Ecto neural progenitor cell (in vitro differentiated cells): Measurements from ENCODE around the gene PILRA.
"Not testable (repeated sequence)": the region's sequence is repeated elsewhere in the genome, so short reads cannot be mapped to it uniquely, and the experiment has no call there.

Experiments used
- DNase-seq: peaks from one replicate; pipeline ENCODE4 v3.0.0-alpha.2; 2018; ENCODE audit warnings: low spot score

PILRA gene

GRCh38 chr7:100380196-100380595 is 6.9 kb downstream of the PILRA start:
- DNase-seq, result no peak

GRCh38 chr7:100381531-100382233 is 8.4 kb downstream of the PILRA start:
- DNase-seq, result not testable (repeated sequence)

GRCh38 chr7:100382234-100382853 is 9.1 kb downstream of the PILRA start:
- DNase-seq, result not testable (repeated sequence)

DNA sequence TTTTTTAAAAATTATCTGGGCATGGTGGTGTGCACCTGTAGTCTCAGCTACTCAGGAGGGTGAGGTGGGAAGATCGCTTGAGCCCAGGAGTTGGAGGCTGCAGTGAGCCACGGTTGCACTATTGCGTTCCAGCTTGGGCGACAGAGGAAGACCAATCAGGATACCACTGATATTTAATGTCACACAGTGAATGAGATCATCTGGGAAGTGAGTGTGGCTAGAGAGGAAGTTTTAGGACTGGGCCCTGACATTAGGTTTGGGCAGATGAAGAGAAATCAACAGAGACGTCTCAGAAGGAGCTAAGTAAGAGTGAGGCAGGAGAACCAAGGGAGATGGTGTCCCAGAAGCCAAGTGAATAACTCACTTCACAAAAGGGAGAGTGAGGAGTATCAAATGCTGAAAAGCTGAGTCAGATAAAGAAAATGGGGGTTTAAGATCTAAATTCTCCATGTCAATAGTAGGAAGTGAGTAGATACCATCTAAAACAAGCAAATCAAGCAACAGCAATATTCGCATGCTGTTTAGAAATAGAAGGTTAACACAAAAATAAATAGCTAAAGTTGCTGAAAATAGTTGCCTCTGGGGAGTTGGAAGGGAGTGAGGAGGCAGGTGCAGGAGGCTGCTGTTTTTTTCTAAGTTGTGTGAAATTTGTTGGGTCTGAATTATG is 11.5 kb downstream of the PILRA start:
- no peak for DNase-seq

- DNase-seq, result no peak
Observed at GRCh38 chr7:100386940-100387339, 13.7 kb downstream of the PILRA start.

DNA sequence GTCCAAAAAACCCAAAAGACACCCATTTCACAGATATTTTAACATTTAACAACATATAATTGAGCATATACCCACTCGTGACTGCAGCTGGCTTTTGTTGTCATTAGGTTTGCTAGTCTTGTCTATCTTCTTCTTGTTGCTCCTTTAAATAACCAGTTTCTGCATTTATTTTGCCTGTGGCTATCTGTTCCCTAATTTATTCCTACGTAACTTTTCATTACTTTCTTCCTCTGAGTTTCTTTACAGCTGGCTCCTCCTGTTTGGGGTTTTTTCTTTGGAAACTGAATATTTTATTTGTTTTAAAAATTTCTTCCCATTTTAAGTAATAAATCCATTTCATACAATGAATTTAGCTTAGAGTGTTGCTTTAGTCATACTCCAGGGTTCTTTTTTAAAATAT is 14.4 kb downstream of the PILRA start:
- no peak for DNase-seq

DNA sequence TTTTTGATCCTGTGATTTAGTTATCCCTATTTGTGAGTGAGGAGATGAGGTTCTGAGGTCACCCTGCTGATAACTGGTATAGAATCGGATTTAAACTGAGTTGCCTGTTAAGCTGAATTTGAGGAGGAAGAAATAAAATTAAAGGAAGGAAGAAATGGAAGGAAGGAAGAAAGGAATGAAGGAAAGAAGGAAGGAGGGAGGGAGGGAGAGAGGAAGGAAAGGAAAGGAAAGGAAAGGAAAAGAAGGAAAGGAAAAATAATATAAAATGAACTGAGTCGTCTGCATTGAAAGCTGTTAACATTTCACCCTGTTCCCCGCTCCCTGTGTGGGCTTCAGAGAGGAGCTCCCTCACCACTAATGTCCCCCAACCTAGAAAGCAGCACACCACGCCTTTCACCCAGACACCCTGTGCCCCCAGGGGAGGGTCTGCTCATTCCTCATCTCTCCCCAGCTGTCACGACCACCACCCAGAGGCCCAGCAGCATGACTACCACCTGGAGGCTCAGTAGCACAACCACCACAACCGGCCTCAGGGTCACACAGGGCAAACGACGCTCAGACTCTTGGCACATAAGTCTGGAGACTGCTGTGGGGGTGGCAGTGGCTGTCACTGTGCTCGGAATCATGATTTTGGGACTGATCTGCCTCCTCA is 16.3 kb downstream of the PILRA start:
- DNase-seq, result no peak

DNA sequence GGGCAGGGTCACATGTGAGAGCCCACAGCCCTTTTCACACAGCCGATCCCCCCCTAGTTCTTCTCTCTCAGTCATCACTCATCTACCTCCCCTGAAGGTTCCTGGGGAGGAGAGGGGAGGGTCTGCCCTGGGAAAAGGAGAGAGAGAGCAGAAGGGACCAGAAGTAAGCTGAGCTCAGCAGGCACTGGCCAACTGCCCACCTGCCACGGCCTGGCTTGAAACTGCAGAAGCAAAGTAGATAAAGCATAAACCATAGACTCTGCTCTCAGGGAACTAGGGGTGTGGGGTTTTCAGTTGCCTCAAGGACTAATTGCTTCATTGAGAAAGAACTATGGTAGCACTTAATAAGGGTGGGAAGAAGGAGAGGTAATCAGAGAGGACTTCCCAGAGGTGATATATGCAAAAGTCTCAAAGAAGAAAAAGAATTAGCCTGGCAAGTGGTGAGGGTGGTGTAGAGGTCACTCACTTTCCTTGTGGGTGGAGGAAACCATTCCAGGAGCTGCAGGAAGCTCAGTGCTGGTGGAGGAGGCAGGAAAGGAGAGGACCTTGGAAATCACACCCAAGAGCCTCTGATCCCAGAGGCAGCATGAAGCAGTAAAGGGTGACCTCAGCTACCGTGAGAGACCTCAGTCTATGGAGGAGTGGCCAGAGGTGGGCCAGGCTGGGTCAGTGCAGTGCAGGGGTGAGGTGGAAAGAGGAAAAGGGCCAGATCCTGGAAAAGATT is 17.2 kb downstream of the PILRA start:
- no peak for DNase-seq

DNA sequence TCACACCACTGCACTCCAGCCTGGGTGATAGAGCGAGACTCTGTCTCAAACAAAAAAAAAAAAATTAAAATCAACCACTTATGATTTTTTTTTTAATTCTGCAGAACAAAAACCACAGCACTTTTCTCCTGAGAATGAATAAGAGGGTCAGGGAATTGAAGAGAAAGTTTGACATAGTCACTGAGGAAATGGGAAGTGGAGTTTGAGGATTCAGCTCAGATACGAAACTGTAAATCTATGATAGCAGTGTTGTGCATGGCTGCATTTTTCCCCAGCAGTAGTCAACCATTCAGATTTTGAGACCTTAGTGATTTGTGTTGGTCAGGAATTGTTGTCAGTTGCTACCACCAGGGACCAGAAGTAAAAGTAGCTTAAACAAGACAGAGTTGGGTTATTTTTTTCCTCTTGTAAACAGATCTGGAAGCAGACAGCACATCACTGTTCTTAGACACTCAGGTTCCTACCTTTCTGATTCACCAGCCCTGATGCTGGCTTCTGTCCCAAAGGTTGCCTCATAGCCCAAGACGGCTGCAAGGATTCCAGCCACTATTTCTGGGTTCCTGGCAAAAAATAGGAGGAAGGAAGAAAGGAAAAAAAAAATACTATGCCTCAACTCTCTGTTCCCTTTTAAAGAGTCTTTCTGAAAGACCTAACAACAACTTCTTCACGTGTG is 20.1 kb downstream of the PILRA start:
- no peak for DNase-seq

- no peak for DNase-seq
Observed at GRCh38 chr7:100394077-100394476, 20.8 kb downstream of the PILRA start.

DNA sequence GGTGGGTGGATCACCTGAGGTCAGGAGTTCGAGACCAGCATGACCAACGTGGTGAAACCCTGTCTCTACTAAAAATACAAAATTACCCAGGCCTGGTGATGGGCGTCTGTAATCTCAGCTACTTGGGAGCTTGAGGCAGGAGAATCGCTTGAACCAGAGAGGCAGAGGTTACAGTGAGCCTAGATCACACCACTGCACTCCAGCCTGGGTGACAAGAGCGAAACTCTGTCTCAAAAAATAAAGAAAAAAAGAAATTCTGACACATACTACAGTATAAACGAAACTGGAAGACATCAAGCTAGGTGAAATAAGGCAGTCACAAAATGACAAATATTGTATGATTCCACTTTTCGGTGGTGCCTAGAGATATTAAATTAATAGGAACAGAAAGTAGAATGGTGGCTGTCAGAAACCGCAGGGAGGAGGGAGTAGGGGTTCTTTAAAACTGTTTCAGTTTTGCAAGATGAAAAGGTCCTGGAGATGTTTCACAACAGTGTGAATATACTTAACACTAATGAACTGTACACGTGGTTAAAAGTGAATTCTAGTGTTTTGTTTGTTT is 23.2 kb downstream of the PILRA start:
- no peak for DNase-seq

- no peak for DNase-seq
Observed at GRCh38 chr7:100397315-100398081, 24.2 kb downstream of the PILRA start.

DNA sequence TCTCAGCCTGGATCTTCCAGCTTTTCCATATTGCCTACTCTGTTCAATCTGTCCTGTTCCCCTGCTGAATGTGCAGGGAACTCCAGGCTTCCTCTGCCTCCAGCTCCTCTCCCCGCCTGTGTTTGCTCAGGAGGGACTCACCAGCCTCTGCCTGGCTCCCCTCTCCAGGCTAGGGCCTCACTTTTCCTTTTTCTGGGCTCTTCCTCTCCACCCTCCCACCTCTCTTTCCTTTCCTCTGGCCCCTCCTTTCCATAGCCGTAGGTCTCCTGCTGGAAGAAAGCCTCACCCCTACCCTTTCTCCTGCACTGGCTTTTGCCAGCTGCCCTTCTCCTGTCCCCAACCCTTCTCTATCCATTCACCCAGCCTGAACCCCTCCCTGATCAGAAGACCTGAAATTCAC is 25.0 kb downstream of the PILRA start:
- no peak for DNase-seq

DNA sequence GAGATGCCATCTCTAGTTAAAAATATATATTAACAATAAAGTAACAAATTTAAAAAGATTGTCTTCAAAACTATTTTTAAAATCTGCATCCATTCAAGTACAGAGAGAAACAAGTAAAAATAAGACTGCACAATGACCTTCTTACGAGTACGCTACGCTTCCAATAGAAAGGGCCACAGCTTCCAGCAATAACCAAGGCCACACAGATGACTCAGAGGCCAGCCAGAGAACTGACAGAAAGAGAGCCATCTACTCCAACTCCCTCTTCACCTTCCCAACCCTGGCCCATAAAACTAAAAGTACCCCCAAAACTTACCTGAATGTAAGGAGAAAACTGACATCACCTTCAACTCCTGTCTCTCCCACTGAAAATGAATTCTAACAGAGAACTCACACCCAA is 26.8 kb downstream of the PILRA start:
- no peak for DNase-seq

GRCh38 chr7:100400656-100401055 is 27.4 kb downstream of the PILRA start:
- peak; percentile 72 for DNase-seq

- no peak for DNase-seq
Observed at GRCh38 chr7:100401811-100402210, 28.5 kb downstream of the PILRA start.

- no peak for DNase-seq
Observed at GRCh38 chr7:100402241-100402640, 29.0 kb downstream of the PILRA start.

DNA sequence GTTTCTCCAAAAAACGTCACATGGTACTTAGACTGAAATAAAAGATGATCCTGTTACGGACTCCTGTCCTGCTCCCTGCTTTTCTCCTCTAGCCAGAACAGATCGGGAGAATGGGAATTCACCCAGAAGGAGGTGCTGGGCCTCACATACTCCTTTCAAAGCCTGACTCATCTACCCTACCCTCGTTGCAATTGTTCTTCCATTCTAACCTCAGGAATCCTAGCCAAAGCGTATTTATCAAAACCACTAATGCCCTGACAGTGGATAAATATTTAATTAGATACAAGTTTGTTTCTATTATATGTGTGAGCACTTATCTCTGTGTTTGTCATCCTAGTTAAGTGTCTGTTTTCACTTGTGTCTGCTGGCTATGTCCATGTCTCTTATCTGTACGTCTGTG is 33.5 kb downstream of the PILRA start:
- no peak for DNase-seq

- no peak for DNase-seq
Observed at GRCh38 chr7:100407285-100408180, 34.2 kb downstream of the PILRA start.

DNA sequence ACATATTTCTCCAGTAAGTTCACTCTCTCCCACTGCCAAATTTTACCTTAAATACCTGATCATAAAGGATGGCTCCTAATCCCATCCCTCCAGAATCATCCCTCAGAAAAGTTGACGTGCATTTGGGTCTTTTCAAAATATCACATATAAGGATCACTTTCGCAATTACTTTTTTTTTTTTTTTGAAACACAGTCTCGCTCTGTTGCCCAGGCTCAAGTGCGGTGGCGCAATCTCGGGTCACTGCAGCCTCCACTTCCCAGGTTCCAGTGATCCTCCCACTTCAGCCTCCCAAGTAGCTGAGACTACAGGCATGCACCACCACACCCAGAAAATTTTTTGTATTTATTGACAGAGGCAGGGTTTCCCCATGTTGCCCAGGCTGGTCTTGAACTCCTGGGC is 37.8 kb downstream of the PILRA start:
- no peak for DNase-seq
